Stimulated activated CD4-positive, alpha-beta T cell treated with anti-CD3 and anti-CD28 coated beads, TNF-alpha, amount 100 ng/mL, for 24 hours (primary cell): Measurements from ENCODE around the gene TMPRSS11F.
"Not testable (repeated sequence)": the region's sequence is repeated elsewhere in the genome, so short reads cannot be mapped to it uniquely, and the experiment has no call there.

Experiments
- DNase-seq, 3 experiments: peaks; one replicate each; pipeline ENCODE4 v3.0.0-alpha.2; 2020; ENCODE audit warnings: low read depth in 3 of 3

TMPRSS11F gene

DNA sequence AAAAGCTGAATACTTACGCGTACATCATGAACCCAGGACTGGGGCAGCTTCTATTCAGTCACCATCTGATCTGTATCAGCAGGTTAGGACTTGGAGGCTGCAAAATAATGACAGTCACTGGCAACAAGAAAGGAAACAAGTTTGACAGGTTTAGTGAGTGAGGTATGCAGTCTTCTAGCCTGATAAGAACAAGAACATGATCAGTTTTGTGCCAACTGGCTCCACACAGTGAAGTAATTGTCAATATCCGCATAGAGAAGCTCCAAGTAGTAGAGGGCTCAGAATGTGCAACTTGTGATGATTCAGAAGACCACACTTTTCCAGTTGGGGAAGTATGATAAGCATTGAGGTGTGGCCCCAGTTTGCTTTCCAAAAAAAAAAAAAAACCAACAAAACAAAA, at the start of gene TMPRSS11F:
TMPRSS11F (minus strand) TSS at position 77 of the 400 bp plus-strand sequence; CDS start at position 28, 49 bp downstream.
- no peak for DNase-seq

GRCh38 chr4:68176904-68177303, 47.2 kb upstream of the TMPRSS11F start:
- no peak for DNase-seq

DNA sequence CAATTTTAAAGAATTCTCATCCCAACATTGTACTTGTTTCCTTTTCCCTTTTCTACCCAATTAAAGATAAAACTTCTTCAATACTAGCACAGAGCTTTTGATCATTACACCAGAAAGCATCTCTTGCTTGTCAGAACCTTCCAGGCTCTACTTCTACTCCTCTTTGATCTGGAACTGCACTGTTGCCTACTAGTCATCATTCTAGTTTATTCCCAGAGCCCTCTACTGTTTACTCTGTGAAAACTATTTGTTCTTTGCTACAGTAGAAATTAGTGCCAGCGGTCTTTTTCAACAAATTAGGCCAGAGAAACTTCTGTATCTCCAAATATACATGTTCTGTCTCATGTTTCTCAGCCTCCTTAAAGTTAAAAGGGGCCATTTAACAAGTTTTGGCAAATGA, 46.8 kb upstream of the TMPRSS11F start:
- no peak for DNase-seq

DNA sequence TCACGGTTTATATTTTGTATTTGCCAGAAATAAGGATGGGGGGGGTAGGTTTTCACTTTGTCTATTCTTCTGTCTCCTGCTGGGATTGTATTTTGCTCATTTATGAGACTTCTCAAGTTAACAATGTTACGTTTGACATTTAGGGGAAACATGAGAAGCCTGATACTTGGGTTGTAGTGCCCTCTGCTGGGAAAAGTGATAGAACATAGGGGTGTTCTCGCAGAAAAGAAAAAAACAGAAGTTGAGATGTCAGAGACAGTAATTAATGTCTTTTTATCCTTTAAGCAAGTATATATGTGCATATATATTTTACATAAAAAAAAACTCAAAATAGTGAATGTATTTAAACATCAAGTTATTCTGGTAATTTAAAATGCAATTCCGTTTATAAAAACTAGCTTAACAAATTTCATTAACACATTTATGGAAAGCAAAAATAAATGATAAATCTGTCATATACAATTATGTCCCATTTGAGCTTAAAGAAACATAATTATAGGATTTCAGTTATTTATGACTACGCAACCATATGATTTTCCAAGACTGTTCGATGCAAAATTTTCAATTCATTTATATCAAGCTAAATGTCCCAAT, 46.0 kb upstream of the TMPRSS11F start:
- DNase-seq: peak in 1 of 3 experiments; percentile 11

DNA sequence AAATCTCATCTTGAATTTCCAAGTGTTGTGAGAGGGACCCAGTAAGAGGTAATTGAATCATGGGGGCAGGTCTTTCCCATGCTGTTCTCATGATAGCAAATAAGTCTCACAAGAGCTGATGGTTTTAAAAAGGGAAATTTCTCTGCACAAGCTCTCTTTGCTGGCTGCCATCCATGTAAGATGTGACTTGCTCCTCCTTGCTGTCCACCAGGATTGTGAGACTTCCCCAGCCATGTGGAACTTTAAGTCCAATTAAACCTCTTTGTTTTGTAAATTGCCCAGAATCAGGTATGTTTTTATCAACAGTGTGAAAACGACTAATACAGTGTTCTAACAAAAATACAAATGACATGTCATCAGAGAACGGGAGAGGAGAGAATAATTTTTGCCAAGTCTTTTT, 44.7 kb upstream of the TMPRSS11F start:
- DNase-seq: not testable (repeated sequence)

DNA sequence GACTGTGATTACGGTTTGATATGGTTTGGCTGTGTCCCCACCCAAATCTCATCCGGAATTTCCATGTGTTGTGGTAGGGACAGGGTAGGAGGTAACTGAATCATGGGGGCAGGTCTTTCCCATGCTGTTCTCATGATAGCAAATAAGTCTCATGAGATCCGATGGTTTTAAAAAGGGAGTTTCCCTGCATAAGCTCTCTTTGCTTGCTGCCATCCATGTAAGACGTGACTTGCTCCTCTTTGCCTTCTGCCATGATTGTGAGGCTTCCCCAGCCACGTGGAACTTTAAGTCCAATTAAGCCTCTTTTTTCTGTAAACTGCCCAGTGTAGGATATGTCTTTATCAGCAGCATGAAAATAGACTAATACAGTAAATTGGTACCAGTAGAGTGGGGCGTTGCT, 42.5 kb upstream of the TMPRSS11F start:
- DNase-seq: not testable (repeated sequence)

DNA sequence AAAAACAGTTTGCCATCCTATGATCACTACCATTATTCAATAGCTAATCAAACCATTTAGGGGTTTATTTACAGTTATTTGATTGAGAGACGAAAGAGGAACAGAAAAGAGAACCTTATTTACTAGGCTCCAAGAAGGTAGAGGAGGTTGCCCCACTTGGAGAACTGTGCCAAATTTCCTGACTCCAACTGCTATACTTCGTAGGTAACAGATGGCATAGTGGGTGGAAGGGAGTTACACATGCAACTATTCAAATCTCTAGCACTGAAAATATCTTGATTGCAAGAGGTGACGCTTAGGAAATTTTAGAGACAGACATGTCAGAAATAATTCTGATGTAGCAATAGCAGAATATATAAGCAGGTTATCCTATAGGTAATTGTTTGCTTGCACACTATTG, 38.0 kb upstream of the TMPRSS11F start:
- no peak for DNase-seq

DNA sequence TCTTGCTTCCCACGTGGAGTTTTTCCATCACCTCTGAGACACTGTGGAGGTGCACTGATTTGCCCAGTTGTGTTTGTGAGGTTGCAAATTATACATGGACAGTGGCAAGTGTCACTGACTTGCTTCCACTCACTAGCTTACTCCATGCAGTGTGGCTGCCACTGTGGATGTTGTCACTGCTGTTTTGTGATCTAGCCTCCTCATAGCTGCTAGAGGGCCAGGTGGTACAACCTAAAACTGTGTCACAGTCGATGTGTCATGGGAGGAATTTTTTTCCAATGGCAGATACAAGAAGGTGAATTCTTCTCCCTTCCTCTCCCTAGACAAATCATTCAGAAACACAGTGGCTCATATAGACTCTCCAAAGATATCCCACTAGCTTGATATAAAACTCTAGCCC, 37.5 kb upstream of the TMPRSS11F start:
- DNase-seq: no peak

GRCh38 chr4:68163754-68164153, 34.1 kb upstream of the TMPRSS11F start:
- DNase-seq: no peak

DNA sequence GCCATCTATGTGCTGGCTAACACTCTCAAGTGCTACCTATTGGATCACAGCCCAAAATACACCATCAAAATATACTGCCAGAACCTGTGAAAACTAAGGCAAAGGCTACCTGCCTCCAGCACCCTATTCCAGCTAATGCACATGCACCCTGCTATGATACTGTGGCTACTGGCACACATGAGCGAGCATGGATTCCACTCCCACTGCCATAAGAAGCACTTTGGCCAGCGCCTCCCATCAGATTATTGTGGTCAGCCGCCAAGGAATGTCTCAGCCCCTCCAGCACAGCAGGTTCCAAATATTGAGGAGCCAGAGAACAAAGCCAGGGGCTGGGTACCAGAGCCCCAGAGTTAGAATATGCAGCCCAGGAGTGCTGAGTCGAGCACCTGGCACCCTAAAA, 32.5 kb upstream of the TMPRSS11F start:
- no peak for DNase-seq

DNA sequence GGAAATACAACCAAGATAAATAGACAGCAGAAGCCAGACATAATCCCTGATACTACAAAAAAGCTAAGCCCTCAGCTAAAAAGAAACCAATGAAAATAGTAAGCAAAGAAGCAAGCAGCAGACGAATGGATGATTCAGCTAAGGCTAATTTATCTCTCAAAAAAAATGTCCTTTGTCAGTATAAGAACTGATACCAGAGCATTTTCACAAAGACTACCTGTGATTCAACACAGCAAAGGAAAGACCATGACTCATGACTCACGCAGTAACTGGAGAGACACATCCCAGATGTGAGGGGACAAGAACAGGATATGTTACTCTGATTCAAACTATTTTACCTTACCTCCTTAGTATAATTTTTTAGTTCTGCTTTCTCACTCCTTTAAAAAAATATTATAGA, 22.7 kb upstream of the TMPRSS11F start:
- DNase-seq: no peak

DNA sequence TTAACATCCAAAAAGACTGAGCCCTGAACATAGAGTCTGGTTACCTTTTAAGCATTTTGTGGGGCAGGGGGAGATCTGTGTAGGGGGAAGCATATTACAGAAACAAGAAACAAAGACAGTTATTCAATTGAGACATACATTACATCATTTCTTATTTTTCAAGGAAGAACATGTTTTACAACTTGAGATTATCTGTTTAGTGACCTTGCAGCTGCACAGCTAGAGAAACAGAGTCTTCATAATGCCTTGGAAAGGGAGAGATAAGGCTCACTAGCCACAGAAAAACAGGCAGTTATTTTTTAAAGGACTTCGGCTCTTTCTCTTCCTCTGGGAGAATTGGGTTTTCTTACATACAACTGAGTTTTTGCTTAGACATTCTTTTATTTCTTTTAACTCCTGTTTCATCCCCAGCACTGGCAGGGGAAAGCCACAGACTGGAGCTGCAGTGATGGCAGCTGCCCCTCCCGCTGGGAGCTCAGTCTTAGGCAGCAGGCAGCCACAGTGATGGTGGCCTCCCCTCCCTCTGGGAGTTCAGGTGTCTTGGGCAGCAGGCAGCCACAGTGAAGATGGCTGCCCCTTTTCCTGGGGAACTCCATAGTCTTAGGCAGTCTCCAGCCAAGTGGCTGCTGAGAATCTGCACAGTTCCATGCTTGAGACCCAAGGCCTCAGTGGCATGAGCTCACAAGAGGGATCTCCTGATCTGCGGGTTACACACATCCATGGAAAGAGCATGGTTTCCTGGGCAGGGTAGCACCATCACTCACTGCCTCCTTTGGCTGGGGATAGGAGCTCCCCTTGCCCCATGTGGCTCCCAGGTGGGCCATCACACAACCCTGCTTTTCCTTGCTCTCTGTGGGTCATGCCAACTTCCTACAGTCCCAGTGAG, 19.4 kb upstream of the TMPRSS11F start:
- no peak for DNase-seq

DNA sequence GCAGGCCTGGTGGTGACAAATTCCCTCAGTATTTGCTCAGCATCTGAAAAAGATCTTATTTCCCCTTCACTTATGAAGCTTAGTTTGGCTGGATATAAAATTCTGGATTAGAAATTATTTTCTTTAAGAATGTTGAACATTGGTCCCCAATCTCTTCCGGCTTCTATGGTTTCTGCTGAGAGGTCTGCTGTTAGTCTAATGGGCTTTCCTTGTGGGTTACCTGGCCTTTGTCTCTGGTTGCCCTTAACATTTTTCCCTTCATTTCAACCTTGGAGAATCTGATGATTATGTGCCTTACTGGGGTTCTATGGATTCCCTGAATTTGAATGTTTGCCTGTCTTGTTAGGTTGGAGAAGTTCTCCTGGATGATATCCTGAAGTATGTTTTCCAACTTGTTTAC, 17.4 kb upstream of the TMPRSS11F start:
- DNase-seq: no peak

DNA sequence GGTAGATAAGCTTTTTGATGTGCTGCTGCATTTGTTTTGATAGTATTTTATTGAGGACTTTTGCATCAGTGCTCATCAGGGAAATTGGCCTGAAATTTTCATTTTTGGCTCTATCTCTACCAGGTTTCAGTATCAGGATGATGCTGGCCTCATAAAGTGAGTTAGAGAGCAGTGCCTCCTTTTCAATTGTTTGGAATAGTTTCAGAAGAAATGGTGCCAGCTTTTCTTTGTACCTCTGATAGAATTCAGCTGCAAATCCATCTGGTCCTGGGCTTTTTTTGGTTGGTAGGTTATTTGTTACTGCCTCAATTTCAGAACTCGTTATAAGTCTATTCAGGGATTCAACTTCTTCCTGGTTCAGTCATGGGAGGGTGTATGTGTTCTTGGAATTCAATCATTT, 15.6 kb upstream of the TMPRSS11F start:
- DNase-seq: no peak

- DNase-seq: no peak
Observed at GRCh38 chr4:68141852-68142251, 12.2 kb upstream of the TMPRSS11F start.

DNA sequence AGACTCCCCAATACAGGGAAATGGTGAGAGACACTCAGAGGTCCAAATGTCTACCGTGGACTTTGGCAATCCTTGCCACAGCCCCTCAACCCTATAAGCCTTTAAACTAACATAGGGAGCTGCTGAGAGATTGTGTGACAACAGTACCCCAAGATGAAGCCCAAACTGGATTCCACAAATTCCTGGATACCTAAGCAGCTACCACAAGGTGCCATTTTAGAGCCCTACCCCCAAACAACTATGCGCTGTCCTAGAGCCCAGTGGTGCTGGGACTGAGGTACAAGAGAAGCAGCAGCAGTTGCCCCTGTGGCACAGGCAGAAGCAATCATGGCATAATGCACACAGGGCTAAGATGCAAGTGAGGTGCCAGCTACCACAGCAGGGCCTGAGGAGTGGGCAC, 2.7 kb upstream of the TMPRSS11F start:
- DNase-seq: no peak

GRCh38 chr4:68124262-68124661, 5.4 kb downstream of the TMPRSS11F start:
- DNase-seq: no peak

GRCh38 chr4:68123525-68123924, 6.1 kb downstream of the TMPRSS11F start:
- DNase-seq: no peak

DNA sequence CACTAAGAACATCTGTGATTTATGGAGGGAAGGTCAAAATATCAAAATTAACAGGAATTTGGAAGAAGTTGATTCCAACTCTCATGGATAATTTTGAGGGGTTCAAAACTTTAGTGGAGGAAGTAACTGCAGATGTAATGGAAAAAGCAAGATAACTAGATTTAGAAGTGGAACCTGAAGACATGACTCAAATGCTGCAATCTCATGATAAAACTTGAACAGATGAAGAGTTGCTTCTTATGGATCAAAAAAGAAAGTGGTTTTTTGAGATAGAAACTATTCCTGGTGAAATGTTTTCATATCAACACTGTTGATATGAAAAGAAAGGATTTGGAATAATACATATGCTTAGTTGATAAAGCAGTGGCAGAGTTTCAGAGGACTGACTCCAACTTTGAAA, 9.7 kb downstream of the TMPRSS11F start:
- DNase-seq: no peak

- DNase-seq: no peak
Observed at GRCh38 chr4:68110441-68110840, 19.2 kb downstream of the TMPRSS11F start.

GRCh38 chr4:68109868-68110267, 19.8 kb downstream of the TMPRSS11F start:
- no peak for DNase-seq

GRCh38 chr4:68082758-68083157, 46.9 kb downstream of the TMPRSS11F start:
- DNase-seq: no peak

DNA sequence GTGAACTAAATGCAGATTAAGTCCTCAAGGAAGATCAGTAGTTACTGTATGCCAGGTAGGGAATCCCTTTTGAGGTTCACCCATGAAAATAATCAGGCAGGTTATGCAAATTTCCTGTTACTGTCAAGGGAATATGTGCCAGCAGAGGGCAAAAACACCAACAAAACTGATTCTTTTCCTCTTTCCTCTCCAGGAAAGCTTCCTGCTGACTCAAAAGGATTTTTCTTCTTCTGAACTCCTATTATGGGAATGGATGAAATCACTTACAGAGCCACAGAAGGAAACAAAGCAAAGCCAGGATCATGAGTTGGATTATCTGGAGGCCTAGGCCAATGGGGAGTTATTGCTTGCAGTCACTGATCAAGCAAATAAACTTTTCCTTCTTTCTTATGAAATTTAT, 49.7 kb downstream of the TMPRSS11F start:
- DNase-seq: no peak
